RWPE2 (cell line): ENCODE results near the gene KCTD11.

Experiments used
- ATAC-seq: fragments of 200-7000 bp; cut with Tn5 transposase; 3 replicates; pipeline ENCODE4 v1.9.1; 2021; ENCODE audit warnings: low read depth
- DNase-seq: peaks from one replicate; pipeline ENCODE4 v3.0.0-alpha.2; 2020; ENCODE audit warnings: low spot score
- H3K27ac ChIP-seq: fragments of 450-650 bp; 2 replicates; pipeline ENCODE4 v1.5.1; 2017; ENCODE audit warnings: mild to moderate bottlenecking; ENCODE audit not compliant: poor library complexity, severe bottlenecking
- H3K27me3 ChIP-seq: fragments of 250-450 bp; sonication (Bioruptor Pico); 2 replicates; pipeline ENCODE4 v1.5.1; 2021; ENCODE audit warnings: mild to moderate bottlenecking, moderate library complexity; ENCODE audit not compliant: insufficient read depth, poor library complexity, severe bottlenecking
- H3K36me3 ChIP-seq: fragments of 250-450 bp; sonication (Bioruptor Pico); 2 replicates; pipeline ENCODE4 v1.5.1; 2020; ENCODE audit warnings: low read depth, mild to moderate bottlenecking, moderate library complexity
- H3K4me1 ChIP-seq: fragments of 250-450 bp; sonication (Bioruptor Pico); 2 replicates; pipeline ENCODE4 v1.5.1; 2021; ENCODE audit warnings: mild to moderate bottlenecking, moderate library complexity; ENCODE audit not compliant: insufficient read depth, poor library complexity, severe bottlenecking
- H3K4me3 ChIP-seq: fragments of 250-450 bp; sonication (Bioruptor Pico); 2 replicates; pipeline ENCODE4 v1.5.1; 2021; ENCODE audit warnings: mild to moderate bottlenecking, moderate library complexity; ENCODE audit not compliant: severe bottlenecking
- H3K9me3 ChIP-seq: fragments of 250-450 bp; sonication (Bioruptor Pico); 2 replicates; pipeline ENCODE4 v1.5.1; 2021; ENCODE audit warnings: mild to moderate bottlenecking, moderate library complexity; ENCODE audit not compliant: severe bottlenecking
- TF ChIP-seq, protein P1 (sequence below): fragments of 450-650 bp; IDR thresholded peaks from one replicate; pipeline ENCODE4 v1.5.1; 2017; ENCODE audit warnings: mild to moderate bottlenecking, moderate library complexity; ENCODE audit not compliant: poor library complexity, severe bottlenecking

The KCTD11 gene

DNA sequence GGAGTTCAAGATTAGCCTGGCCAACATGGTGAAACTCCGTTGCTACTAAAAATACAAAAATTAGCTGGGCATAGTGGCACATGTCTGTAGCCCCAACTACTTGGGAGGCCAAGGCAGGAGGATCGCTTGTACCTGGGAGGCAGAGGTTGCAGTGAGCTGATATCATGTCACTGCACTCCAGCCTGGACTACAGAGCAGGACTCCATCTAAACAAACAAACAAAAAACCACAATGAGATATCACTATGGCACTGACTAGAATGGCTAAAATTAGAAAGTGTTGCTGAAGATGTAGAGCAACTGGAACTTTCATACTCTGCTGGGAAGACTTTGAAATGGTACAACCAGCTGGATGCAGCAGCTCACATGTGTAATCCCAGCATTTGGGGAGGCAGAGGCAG is 22.4 kb downstream of the KCTD11 start:
- TF ChIP-seq, protein P1, sequence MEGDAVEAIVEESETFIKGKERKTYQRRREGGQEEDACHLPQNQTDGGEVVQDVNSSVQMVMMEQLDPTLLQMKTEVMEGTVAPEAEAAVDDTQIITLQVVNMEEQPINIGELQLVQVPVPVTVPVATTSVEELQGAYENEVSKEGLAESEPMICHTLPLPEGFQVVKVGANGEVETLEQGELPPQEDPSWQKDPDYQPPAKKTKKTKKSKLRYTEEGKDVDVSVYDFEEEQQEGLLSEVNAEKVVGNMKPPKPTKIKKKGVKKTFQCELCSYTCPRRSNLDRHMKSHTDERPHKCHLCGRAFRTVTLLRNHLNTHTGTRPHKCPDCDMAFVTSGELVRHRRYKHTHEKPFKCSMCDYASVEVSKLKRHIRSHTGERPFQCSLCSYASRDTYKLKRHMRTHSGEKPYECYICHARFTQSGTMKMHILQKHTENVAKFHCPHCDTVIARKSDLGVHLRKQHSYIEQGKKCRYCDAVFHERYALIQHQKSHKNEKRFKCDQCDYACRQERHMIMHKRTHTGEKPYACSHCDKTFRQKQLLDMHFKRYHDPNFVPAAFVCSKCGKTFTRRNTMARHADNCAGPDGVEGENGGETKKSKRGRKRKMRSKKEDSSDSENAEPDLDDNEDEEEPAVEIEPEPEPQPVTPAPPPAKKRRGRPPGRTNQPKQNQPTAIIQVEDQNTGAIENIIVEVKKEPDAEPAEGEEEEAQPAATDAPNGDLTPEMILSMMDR, result no peak
- no peak overlapping the region for H3K4me3 ChIP-seq
- no peaks in the 10 kb centered on the region for H3K9me3 ChIP-seq
- H3K36me3 ChIP-seq, result no peaks in the 10 kb centered on the region
- ATAC-seq (no peak), DNase-seq (no peak)
- H3K27me3 ChIP-seq, result no peaks in the 10 kb centered on the region
- no peak overlapping the region for H3K27ac ChIP-seq
- no peaks in the 10 kb centered on the region for H3K4me1 ChIP-seq

DNA sequence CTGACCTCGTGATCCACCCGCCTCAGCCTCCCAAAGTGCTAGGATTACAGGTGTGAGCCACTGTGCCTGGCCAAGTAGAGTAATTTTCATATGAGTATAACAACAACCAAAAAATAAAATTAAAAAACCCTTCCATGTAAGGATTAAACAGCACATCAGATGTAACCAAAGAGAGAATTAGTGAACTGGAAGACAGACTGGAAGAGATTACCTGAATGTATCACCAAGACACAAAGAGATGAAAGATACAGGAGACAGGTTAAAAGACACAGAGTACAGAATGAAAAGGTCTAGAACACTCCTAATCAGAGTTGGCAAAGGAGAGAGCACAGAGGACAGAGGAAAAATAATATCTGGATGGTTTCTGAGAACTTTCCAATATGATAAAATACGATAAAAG is 27.2 kb downstream of the KCTD11 start:
- 0 out of 2 replicates have a peak, but pooled peaks cover 7% of the 10 kb centered on the region for H3K36me3 ChIP-seq
- H3K4me1 ChIP-seq, result peaks cover 2% of the 10 kb centered on the region
- no peak overlapping the region for H3K4me3 ChIP-seq
- no peak for ATAC-seq
- TF ChIP-seq, protein P1, result no peak
- no peaks in the 10 kb centered on the region for H3K9me3 ChIP-seq
- H3K27ac ChIP-seq, result no peak overlapping the region
- no peaks in the 10 kb centered on the region for H3K27me3 ChIP-seq
- no peak for DNase-seq

DNA sequence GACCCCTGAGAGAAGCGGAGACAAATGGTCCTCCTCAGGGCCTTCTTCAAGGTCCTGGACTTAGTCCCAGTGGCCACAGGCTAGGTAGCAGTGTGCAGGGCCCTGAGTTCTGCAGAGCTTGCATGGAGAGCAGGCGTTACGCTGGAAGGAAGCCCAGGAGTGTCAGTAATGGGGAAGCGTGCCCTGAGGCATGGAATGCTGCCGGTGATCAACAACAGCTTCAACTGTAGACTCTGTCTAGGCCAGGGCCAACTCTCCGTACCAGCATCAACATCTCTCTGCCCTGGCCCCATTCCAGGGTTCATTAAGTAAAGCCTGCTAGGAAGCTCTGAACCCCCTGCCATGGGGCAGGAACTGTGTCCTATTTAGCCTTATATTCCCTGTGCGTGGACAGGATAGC is 28.4 kb downstream of the KCTD11 start:
- no peaks in the 10 kb centered on the region for H3K27me3 ChIP-seq
- peaks cover 2% of the 10 kb centered on the region for H3K4me1 ChIP-seq
- no peak; the same call in 2 of the 3 replicates for ATAC-seq
- H3K9me3 ChIP-seq, result no peaks in the 10 kb centered on the region
- H3K4me3 ChIP-seq, result peak overlapping the region; percentile 44
- peaks cover 13% of the 10 kb centered on the region; the same call in 1 of the 2 replicates for H3K36me3 ChIP-seq
- TF ChIP-seq, protein P1, result no peak
- DNase-seq, result no peak
- no peak overlapping the region for H3K27ac ChIP-seq

DNA sequence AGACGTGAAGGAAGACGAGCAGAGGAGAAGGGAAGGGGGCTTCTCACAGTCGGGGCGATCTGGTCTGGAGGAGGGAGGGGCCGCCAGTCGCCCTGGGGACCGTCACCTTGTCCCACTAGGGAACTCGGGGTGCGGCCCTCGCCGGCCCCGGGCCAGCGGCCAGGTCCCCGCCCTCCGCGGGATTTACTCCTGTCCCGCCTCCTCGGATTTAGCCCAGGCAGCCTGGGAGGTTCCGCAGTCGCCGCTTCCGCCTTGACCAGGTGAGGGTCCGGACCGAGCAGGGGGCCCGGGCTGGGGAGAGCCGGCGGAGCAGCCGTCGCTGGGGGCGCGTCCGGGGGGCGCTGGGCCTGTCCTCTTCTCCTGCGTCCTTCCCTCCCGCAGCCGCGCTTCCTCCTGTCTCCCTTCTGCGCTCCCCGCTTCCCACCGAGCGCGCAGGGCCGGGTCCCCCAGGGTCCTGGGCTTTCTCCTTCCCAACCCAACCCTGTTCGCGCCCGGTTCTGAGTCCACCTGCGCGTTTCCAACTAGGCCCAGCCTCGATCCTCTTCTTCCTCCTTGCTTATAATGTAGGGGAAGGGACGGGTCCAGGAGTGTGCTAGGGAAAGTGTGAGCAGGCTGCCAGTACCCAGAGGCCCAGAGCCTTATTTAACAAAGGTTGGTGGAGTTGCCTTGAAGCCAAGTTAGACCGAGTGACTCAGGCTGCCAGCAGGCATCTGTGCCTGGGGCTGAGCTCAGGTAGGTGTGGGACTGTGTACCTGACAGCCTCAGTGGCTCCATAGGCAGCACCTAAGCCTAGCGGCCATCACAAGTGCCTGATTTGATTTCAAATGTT is 29.1 kb downstream of the KCTD11 start, which contains the start of gene TNK1:
TSS of gene TNK1 (plus strand) at position 235 of the 829 bp plus-strand sequence. CDS start 1,838 bp downstream, outside the sequence.
- TF ChIP-seq, protein P1, result no peak
- DNase-seq (no peak), ATAC-seq (peak; percentile 71)
- Histone ChIP-seq H3K9me3 (no peaks in the 10 kb centered on the region), H3K27me3 (no peaks in the 10 kb centered on the region), H3K36me3 (peaks cover 13% of the 10 kb centered on the region; the same call in 1 of the 2 replicates), H3K4me3 (peak within 1 kb of the TSS; percentile 44), H3K27ac (peak within 1 kb of the TSS; percentile 27), H3K4me1 (peaks cover 2% of the 10 kb centered on the region)

DNA sequence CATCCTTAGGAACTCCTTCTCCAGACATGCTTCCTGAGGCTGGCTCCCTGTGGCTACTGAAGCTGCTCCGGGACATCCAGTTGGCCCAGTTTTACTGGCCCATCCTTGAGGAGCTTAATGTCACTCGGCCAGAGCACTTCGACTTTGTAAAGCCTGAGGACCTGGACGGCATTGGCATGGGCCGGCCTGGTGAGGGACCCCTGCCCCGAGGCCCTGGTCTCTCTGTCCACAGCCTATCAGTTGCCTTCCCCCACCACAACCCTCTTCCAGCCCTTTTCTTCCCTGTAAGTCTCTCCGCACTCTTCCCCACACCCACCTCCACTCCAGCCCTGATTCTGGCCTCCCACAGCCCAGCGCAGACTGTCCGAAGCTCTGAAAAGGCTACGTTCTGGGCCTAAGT is 30.9 kb downstream of the KCTD11 start:
- H3K27ac ChIP-seq, result no peak overlapping the region
- H3K36me3 ChIP-seq, result peaks cover 15% of the 10 kb centered on the region
- H3K4me1 ChIP-seq, result peaks cover 2% of the 10 kb centered on the region
- H3K9me3 ChIP-seq, result no peaks in the 10 kb centered on the region
- no peak overlapping the region for H3K4me3 ChIP-seq
- H3K27me3 ChIP-seq, result no peaks in the 10 kb centered on the region
- 0 out of 3 replicates have a peak, but pooled peaks have one; percentile 1 for ATAC-seq
- TF ChIP-seq, protein P1, result no peak
- DNase-seq, result no peak
